GM21717 (cell line): ENCODE results near the gene CHST8.
"Not testable (repeated sequence)": the region's sequence is repeated elsewhere in the genome, so short reads cannot be mapped to it uniquely, and the experiment has no call there.

Experiments
- ATAC-seq: cut with Tn5 transposase; IDR thresholded peaks from one replicate; pipeline ENCODE4 v1.9.1; 2021; ENCODE audit warnings: mild to moderate bottlenecking, moderate library complexity; ENCODE audit not compliant: unreplicated experiment

Gene CHST8

GRCh38 chr19:33688171-33688992 is 66.6 kb downstream of the CHST8 start:
- ATAC-seq = no peak

GRCh38 chr19:33689138-33689746 is 67.5 kb downstream of the CHST8 start:
- no peak for ATAC-seq

- no peak for ATAC-seq
These were observed 68.1 kb downstream of the CHST8 start for GRCh38 chr19:33689868-33690267.

DNA sequence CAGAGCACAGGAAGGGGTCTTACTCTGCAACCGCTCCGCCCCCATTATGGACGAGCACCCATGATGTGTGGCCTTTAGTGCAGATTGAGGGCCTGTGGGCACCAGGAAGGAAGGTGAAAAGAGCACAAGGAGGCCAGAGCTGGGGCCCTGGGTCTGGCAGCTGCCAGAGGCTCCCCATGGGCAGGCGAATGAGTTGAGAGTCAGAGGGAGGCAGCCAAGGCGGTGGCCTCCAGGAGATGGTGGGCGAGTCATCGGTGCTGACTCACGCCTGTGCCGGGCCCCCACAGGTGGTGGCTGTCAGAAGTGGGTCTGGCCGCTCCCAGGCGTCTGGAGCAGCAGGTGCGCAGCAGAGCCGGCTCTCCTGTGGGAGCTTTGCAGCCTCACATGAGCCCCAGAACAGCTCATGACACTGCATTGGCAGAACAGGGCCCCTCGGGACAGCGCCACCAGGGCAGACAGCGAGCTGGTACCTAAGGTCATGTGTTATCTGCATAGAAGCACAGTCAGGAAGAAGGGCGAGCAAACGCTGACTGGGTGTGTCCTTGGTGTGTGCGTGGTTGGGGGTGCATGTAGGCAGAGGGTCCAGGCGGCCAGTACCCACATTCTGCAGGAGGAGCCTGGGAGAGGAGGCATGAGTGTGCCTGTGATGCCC is 68.8 kb downstream of the CHST8 start:
- no peak for ATAC-seq

DNA sequence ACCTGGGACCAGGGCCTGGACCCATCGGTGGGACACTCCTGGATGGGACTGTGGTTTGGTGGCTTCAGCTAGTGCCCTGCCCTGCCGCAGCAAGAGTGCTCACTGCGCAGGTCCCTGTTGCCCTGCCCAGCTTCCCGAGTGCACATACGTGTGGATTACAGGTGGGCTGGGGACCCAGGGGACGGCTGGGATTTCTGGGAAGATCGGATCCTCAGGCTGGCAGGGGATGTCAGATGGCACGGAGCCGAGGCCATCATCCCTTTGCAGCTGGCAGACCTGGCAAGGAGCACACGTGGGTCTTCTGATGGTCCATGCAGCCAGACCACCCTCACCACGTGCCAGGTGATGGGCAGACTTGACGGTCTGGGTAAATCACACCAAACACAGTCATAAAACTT is 69.3 kb downstream of the CHST8 start:
- no peak for ATAC-seq

DNA sequence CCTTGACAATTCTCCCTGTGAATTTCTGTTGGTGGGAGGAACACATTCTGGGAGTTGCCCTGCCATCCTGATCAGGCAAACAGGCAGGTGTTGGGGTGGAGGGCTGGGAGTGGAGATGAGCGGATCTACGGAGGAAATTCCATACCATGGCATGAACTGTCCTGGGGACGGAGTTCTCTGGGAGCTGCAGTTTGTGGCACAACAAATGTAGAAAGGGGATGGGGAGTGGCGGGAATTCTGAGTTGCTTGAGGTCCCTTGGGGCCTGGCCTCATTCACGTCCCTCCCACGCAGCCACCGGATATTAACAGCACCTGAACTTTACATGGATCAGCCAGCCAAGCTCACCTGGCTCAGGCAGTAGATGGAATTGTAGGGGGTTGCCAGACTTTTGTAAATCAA is 70.0 kb downstream of the CHST8 start:
- no peak for ATAC-seq

DNA sequence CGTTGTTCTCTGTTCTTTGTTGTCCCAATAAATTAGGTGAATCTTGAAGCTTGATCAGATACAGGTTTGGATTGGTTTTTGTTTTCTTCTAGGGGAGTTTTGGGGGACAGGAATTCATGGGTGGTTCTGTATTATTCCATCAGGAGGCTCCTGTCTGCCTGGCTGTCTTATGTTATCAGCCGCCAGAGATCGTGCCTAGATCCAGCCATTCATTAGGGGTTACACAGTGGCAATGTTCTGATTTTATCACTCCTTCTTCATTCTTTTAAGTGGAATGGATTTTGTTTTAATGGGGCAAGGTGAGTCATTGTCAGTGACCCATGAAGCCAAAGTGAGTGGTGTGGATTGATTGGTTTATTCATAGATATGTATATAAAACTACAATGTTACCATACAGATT is 71.9 kb downstream of the CHST8 start:
- no peak for ATAC-seq

DNA sequence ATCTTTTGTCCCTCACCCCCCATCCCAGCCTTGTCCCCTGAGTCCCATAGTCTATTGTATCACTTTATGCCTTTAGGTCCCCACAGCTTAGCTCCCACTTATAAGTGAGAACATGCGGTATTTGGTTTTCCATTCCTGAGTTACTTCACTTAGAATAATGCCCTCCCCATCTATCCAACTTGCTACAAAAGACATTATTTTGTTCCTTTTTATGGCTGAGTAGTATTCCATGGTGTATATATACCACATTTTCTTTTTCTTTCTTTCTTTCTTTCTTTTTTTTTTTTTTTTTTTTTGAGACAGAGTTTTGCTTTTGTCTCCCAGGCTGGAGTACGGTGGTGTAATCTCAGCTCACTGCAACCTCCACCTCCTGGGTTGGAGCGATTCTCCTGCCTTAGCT is 73.8 kb downstream of the CHST8 start:
- ATAC-seq = not testable (repeated sequence)

DNA sequence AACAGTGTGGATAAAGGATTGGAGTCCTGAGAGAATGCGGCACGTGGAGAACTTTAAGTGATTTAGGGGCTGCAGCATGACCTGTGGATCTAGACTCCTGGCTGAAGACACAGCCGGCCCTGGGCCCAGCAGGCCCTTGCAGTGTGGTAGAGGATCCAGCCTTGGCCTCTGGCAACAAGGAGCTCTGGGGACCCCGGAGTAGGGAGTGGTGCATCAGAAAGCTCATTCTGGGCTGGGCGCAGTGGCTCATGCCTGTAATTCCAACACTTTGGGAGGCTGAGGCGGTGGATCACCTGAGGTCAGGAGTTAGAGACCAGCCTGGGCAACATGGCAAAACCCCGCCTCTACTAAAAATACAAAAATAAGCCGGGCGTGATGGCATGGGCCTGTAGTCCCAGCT is 76.0 kb downstream of the CHST8 start:
- ATAC-seq = no peak

DNA sequence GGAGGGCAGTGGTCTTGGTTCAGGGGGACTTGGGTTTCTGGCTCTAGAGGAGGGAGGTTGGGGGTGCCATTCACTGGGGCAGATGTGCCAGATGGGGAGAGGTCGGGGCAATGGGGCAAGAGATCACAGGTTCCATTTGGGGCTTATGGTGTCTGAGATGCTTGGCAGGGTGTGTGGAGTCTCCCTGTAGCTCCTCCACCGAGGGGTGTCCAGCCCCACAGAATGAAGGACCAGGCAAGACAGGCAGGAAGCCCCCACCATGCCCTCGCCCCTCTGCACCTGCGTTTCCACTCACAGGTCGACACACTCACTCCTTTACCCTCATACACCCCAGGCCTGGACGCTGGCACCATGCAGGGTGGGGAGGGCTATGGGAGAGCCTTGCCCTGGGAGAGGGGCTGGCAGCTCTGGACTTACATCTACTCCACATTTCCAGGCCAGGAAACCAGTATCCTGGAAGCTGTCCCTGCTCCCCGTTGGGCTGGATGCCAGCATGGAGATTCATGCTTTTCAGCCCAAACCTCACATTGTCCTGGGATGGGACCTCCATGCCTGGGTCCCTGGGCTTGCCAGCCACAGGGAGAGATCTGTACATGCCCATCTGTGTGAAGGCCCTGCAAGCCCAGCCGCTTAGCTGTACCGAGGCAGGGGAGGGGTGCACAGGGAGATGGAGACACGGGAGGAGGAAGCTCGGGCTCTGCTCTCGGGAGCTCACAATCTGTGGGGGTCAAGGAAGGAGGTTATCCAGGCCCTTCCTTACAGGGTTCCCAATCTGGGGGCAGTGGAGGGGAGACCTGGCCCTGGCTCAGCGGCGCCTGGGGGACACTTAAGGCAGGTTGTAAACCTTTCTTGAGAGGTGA is 77.1 kb downstream of the CHST8 start:
- ATAC-seq = no peak

DNA sequence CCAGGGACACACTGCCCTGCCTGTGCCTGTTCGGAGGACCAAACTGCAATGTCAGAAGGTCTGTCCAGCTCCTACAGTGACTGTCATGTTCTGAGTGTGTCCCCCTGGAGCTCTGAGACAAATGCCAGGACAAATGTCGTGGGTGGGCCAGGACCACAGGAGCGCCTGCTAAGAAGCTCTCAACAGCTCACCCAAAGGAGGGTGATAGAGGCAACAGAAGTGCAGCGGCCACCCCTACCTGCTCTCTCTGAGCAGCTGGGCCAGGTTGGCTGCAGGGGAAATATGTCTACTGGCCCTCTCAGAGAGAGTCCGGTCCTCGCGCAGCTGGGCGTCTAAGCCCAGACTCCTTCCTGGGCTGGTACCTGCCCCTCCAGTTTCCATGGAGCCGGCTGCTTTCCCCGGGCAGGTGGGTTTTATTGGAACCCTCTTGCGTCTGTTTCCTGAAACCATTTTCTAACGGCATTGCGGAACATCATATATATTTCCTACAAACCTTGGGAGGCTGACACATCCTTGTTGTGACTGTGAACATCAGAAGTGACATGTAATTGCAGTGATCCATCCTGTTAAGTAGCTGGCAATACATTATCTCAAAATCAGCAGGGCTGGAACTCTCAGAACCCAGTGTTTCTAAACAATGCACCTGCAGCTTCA is 78.1 kb downstream of the CHST8 start:
- no peak for ATAC-seq

- ATAC-seq = no peak
These were observed 78.8 kb downstream of the CHST8 start for GRCh38 chr19:33700408-33701013.

GRCh38 chr19:33701565-33701964 is 79.8 kb downstream of the CHST8 start:
- no peak for ATAC-seq

DNA sequence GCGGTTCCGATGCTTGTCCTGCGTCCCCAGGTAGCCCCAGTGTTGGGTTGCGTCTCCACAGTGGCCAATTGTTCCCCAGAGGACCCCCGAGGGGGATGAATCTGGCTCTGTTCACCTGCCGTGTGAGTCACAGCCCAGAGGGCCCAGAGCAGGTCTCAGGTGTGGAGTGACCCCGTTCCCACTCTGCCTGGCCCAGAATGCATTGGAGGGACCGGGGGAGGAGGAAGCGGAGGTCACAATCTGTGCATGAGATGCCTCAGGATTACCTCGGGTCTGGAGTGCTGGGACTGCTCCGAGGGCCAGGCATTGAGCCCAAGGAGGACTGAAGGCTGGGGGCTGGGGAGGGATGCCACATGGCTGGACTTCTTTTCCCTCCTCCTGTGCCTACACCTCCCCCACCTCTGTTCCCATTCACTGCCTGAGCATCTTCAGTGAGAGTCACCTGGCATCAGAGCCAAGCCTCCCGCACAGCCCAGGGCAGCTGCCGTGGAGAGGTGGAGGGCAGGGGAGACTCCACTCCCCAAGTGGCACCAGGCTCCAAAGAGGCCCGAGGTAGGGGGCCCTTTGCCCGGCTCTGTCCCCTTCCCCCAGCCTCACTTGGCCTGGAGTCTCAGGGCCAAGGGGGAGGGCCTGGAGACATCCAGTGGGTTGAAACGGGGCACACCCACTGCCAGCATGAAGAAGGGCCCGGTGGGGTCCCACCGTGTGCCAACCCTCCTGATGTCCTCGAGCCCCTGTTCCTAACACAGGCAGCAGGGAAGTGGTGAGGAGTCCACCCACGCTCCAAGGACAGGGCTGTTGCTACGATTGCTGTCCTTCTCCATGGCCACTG is 81.1 kb downstream of the CHST8 start:
- ATAC-seq = no peak

DNA sequence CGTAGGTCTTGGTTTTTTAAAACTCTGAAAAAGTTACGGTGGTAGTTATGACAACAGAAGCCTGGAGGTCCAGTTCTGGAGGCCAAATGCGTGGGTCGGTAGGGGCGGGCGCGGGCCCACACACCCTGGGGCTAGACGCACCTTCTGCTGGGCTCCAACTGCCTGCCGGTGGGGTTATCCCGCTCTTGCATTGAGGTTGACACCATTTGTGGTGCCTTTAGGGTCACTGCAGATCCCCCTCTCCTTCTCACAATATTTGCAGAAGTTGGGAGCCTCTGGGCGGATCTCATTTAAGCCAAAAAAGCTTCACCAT is 81.6 kb downstream of the CHST8 start:
- ATAC-seq = no peak

- ATAC-seq = no peak
These were observed 82.1 kb downstream of the CHST8 start for GRCh38 chr19:33703821-33704220.

GRCh38 chr19:33704271-33704670 is 82.5 kb downstream of the CHST8 start:
- no peak for ATAC-seq

GRCh38 chr19:33705090-33705847 is 83.5 kb downstream of the CHST8 start:
- no peak for ATAC-seq

DNA sequence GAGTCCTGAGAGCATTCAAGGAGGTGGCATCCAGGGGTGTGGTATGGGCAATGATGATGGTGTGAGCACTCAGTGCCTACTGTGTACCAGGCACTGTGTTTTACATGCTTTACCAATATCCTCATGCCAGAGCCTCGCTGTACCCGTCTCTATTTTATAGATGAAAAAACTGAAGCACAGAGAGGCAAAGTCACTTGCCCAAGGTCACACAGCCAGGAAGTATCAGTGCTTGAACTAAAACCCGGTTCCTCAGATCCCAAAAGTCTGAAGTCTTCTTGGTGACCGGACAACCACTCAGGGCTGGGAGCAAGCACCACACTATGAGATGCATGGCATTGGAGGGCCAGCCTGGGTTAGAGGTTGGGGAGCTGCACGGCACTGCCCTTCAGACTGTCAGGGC is 84.1 kb downstream of the CHST8 start:
- ATAC-seq = no peak
